Aorta (tissue), 5 donors: ENCODE results near the gene SLC39A10. TPM values are rescaled to one million over a fixed set of nuclear protein-coding genes. Genes with fewer than 3 reads are reported as not detected.

Source experiments
- ATAC-seq: fragments of 200-7000 bp; cut with Tn5 transposase; one replicate; pipeline ENCODE4 v1.9.1; 2022; ENCODE audit warnings: moderate library complexity; ENCODE audit not compliant: low FRiP score
- DNase-seq, 2 donors: peaks; one replicate each; pipeline ENCODE4 v3.0.0-alpha.2; 2020
- H3K27ac ChIP-seq, 2 donors: one replicate each; pipeline ENCODE4 v1.5.1; 2013; ENCODE audit warnings: low read length in 2 of 2, mild to moderate bottlenecking in 2 of 2, moderate library complexity in 2 of 2, control low read depth in 1 of 2, inconsistent platforms in 1 of 2, low read depth in 1 of 2
- H3K27me3 ChIP-seq, 2 donors: one replicate each; pipeline ENCODE4 v1.6.1; 2013; ENCODE audit warnings: control low read depth in 1 of 2, low read length in 1 of 2, mild to moderate bottlenecking in 1 of 2, moderate library complexity in 1 of 2; ENCODE audit not compliant: insufficient read depth in 2 of 2, control insufficient read depth in 1 of 2
- H3K36me3 ChIP-seq, 2 donors: one replicate each; pipeline ENCODE4 v1.6.1; 2013; ENCODE audit warnings: control low read depth in 1 of 2, low read length in 1 of 2, mild to moderate bottlenecking in 1 of 2; ENCODE audit not compliant: insufficient read depth in 2 of 2, control insufficient read depth in 1 of 2
- H3K4me1 ChIP-seq, 2 donors: one replicate each; pipeline ENCODE4 v1.6.1; 2013; ENCODE audit warnings: low read length in 2 of 2, control low read depth in 1 of 2, mild to moderate bottlenecking in 1 of 2, moderate library complexity in 1 of 2; ENCODE audit not compliant: insufficient read depth in 2 of 2, control insufficient read depth in 1 of 2
- H3K4me3 ChIP-seq, 2 donors: one replicate each; pipeline ENCODE4 v1.5.1; 2013; ENCODE audit warnings: low read length in 2 of 2, control low read depth in 1 of 2, mild to moderate bottlenecking in 1 of 2
- H3K9me3 ChIP-seq: one replicate; pipeline ENCODE4 v1.6.1; 2013; ENCODE audit warnings: mild to moderate bottlenecking, low read length; ENCODE audit not compliant: control insufficient read depth
- WGBS, 2 donors: extraction: QIAGEN DNeasy Blood & Tissue Kit; methylation state at CpG; one replicate each; pipeline ENCODE4 v1.1.7; 2013; 5-methylcytosine and 5-hydroxymethylcytosine counted together
- intact Hi-C, 2 donors: fragments of 100-400 bp; cut with DNase I; formaldehyde crosslinking; loops; one replicate each; pipeline versions ENCODE4 v1.14.2 to v1.15.0; 2022
- polyA plus RNA-seq, 2 donors: library from polyadenylated mRNA; stranded (reverse); fragments of 200-250 nt; gene quantifications; one replicate each; pipeline ENCODE4 v1.2.3, GENCODE V29; 2013
- total RNA-seq, 2 donors: library from RNA; stranded (reverse); fragmentation: NEBNext Ultra II Directional; extraction: Animal tissue kit (Norgen Biotek cat#: 25700); gene quantifications; one replicate each; pipeline ENCODE4 v1.2.1, GENCODE V29; 2021
- donor health status: healthy with polysubstance abuse.
- donor health status: Bipolar disorder and iron deficiency.
- donor health status: DM: no; HTN: no; CAD: no.
- donor health status: DM: no; HTN: no; CAD: no.
- donor health status: DM: yes; HTN: yes; CAD: no.

Gene SLC39A10
- total and polyA plus RNA-seq, 4 donors: 1.8 to 28.4 (median 14.0) TPM

- H3K9me3 ChIP-seq: no peaks in the 10 kb centered on the region
- H3K27me3 ChIP-seq: no peaks in the 10 kb centered on the region
- 95 to 97% methylated on average over 2 of the region's 2 CpGs for WGBS, 2 donors
- intact Hi-C loops: no loop called here
- no peak overlapping the region for H3K4me3 ChIP-seq
- no peak for DNase-seq
- no peak overlapping the region for H3K27ac ChIP-seq
- H3K36me3 ChIP-seq: peaks cover 2 to 6% of the 10 kb centered on the region in 2 donors
- no peaks in the 10 kb centered on the region for H3K4me1 ChIP-seq
- ATAC-seq: no peak
Measured at GRCh38 chr2:195721042-195721441, 64.0 kb downstream of the SLC39A10 start.

- ATAC-seq: no peak
- no peak overlapping the region for H3K4me3 ChIP-seq
- 97% methylated on average over 1 of the region's 1 CpG for WGBS, 2 donors
- H3K27me3 ChIP-seq: no peaks in the 10 kb centered on the region
- intact Hi-C loops: no loop called here
- no peak for DNase-seq
- H3K4me1 ChIP-seq: no peaks in the 10 kb centered on the region
- no peaks in the 10 kb centered on the region for H3K9me3 ChIP-seq
- no peak overlapping the region for H3K27ac ChIP-seq
- peaks cover 0 to 6% of the 10 kb centered on the region in 2 donors for H3K36me3 ChIP-seq
Measured at GRCh38 chr2:195722075-195722474, 65.0 kb downstream of the SLC39A10 start.

GRCh38 chr2:195727106-195727505, 70.1 kb downstream of the SLC39A10 start:
- intact Hi-C loops: no loop called here
- ATAC-seq (no peak), DNase-seq (no peak)
- peaks cover 2 to 6% of the 10 kb centered on the region in 2 donors for H3K36me3 ChIP-seq
- no peaks in the 10 kb centered on the region for H3K4me1 ChIP-seq
- H3K4me3 ChIP-seq: no peak overlapping the region
- H3K9me3 ChIP-seq: no peaks in the 10 kb centered on the region
- WGBS, 2 donors: 85 to 92% methylated on average over 4 of the region's 4 CpGs
- H3K27me3 ChIP-seq: no peaks in the 10 kb centered on the region
- no peak overlapping the region for H3K27ac ChIP-seq

- DNase-seq: no peak
Measured at GRCh38 chr2:195730912-195731311, 73.9 kb downstream of the SLC39A10 start.

GRCh38 chr2:195732574-195732973, 75.5 kb downstream of the SLC39A10 start:
- Histone ChIP-seq H3K27me3 (no peaks in the 10 kb centered on the region), H3K36me3 (peaks cover 0 to 6% of the 10 kb centered on the region in 2 donors), H3K27ac (no peak overlapping the region), H3K4me1 (no peaks in the 10 kb centered on the region), H3K4me3 (no peak overlapping the region), H3K9me3 (no peaks in the 10 kb centered on the region)
- DNase-seq (no peak), ATAC-seq (no peak)
- intact Hi-C loops: no loop called here
- 70 to 72% methylated on average over 1 of the region's 1 CpG for WGBS, 2 donors

More at GRCh38 chr2:195730912-195731311, 73.9 kb downstream of the SLC39A10 start:
- intact Hi-C loops: no loop called here
- Histone ChIP-seq H3K4me1 (no peaks in the 10 kb centered on the region), H3K4me3 (no peak overlapping the region), H3K27ac (no peak overlapping the region), H3K27me3 (no peaks in the 10 kb centered on the region), H3K9me3 (no peaks in the 10 kb centered on the region), H3K36me3 (peaks cover 0 to 6% of the 10 kb centered on the region in 2 donors)
- ATAC-seq: no peak
- WGBS, 2 donors: 97% methylated on average over 3 of the region's 3 CpGs

- Histone ChIP-seq H3K9me3 (no peaks in the 10 kb centered on the region), H3K36me3 (peaks cover 0 to 5% of the 10 kb centered on the region in 2 donors), H3K4me3 (no peak overlapping the region), H3K4me1 (no peaks in the 10 kb centered on the region), H3K27ac (no peak overlapping the region), H3K27me3 (no peaks in the 10 kb centered on the region)
- DNase-seq (no peak), ATAC-seq (no peak)
- intact Hi-C loops: no loop called here
Measured at GRCh38 chr2:195733831-195734230, 76.8 kb downstream of the SLC39A10 start.

- Histone ChIP-seq H3K9me3 (no peaks in the 10 kb centered on the region), H3K27ac (no peak overlapping the region), H3K4me1 (no peaks in the 10 kb centered on the region), H3K4me3 (no peak overlapping the region), H3K36me3 (peaks cover 0 to 4% of the 10 kb centered on the region in 2 donors), H3K27me3 (no peaks in the 10 kb centered on the region)
- ATAC-seq (no peak), DNase-seq (no peak)
- WGBS, 2 donors: 94 to 95% methylated on average over 6 of the region's 6 CpGs
- intact Hi-C loops: no loop called here
Measured at GRCh38 chr2:195734395-195734794, 77.4 kb downstream of the SLC39A10 start.

- H3K4me3 ChIP-seq: no peak overlapping the region
- intact Hi-C loops: no loop called here
- DNase-seq (no peak), ATAC-seq (no peak)
- H3K27ac ChIP-seq: no peak overlapping the region
- no peaks in the 10 kb centered on the region for H3K27me3 ChIP-seq
- peaks cover 0 to 4% of the 10 kb centered on the region in 2 donors for H3K36me3 ChIP-seq
- H3K4me1 ChIP-seq: no peaks in the 10 kb centered on the region
- WGBS, 2 donors: 80 to 82% methylated on average over 2 of the region's 2 CpGs
- no peaks in the 10 kb centered on the region for H3K9me3 ChIP-seq
Measured at GRCh38 chr2:195734931-195735330, 77.9 kb downstream of the SLC39A10 start.

- H3K36me3 ChIP-seq: peaks cover 0 to 2% of the 10 kb centered on the region in 2 donors
- WGBS, 2 donors: 93 to 99% methylated on average over 1 of the region's 1 CpG
Measured at GRCh38 chr2:195735347-195735746, 78.3 kb downstream of the SLC39A10 start.

More at GRCh38 chr2:195735347-195735746, 78.3 kb downstream of the SLC39A10 start:
- intact Hi-C loops: no loop called here
- Histone ChIP-seq H3K4me3 (no peak overlapping the region), H3K4me1 (no peaks in the 10 kb centered on the region), H3K27ac (no peak overlapping the region), H3K9me3 (no peaks in the 10 kb centered on the region), H3K27me3 (no peaks in the 10 kb centered on the region)
- ATAC-seq (no peak), DNase-seq (no peak)
